Retinal pigment epithelial cell (primary cell): ENCODE data around the gene ZNF136.

Source experiments
- DNase-seq: peaks from one replicate; pipeline ENCODE4 v3.0.0-alpha.2; 2010; ENCODE audit warnings: low read depth
- H3K4me3 ChIP-seq: 2 replicates; pipeline ENCODE4 v1.5.1; 2011; ENCODE audit warnings: mild to moderate bottlenecking, low read length, control low read depth, moderate library complexity
- CTCF ChIP-seq: conservative IDR thresholded peaks from 2 replicates; pipeline ENCODE4 v1.5.1; 2011; ENCODE audit warnings: low read depth, low read length, control low read depth, inconsistent platforms

ZNF136 gene

GRCh38 chr19:12237143-12237839 is 74.4 kb downstream of the ZNF136 start:
- TF ChIP-seq CTCF: no peak
- no peak for DNase-seq
- H3K4me3 ChIP-seq: no peak overlapping the region
